GM18499 (cell line): ENCODE data around the gene AIG1.

Experiments used
- ATAC-seq: cut with Tn5 transposase; IDR thresholded peaks from one replicate; pipeline ENCODE4 v1.9.1; 2021; ENCODE audit warnings: moderate number of reproducible peaks; ENCODE audit not compliant: insufficient read depth, unreplicated experiment

AIG1 gene

GRCh38 chr6:143187238-143187923 lies 126.7 kb downstream of the AIG1 start:
- ATAC-seq, result no peak

GRCh38 chr6:143188292-143188691 lies 127.6 kb downstream of the AIG1 start:
- no peak for ATAC-seq

- ATAC-seq, result no peak
These were observed 130.7 kb downstream of the AIG1 start for GRCh38 chr6:143191361-143191760.

- ATAC-seq, result no peak
These were observed 132.1 kb downstream of the AIG1 start for GRCh38 chr6:143192766-143193165.

DNA sequence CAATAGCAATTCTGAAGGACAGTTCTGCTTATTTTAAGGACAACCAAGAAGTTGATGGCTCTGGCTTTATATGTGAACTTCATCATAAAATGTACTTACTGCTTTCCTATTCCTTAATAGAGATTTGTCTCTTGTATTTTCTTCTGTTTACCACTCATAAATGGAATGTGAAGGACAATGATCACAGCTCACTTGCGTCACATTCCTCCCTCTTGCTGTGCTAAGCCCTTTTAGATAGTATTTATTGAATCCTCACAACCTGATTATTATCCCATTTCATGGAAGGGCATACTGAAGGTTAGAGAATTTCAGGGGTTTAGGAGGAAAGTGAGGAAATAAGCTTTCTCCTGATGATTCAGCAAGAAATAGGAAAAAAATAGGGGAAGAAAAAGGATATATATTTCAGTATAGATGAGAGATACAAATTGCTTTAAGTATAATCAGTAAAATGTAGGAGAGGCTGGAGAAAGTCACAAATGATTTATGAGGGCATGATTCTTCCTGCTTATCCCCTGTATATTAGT lies 132.9 kb downstream of the AIG1 start:
- ATAC-seq, result no peak

GRCh38 chr6:143194095-143194589 lies 133.5 kb downstream of the AIG1 start:
- ATAC-seq, result no peak

DNA sequence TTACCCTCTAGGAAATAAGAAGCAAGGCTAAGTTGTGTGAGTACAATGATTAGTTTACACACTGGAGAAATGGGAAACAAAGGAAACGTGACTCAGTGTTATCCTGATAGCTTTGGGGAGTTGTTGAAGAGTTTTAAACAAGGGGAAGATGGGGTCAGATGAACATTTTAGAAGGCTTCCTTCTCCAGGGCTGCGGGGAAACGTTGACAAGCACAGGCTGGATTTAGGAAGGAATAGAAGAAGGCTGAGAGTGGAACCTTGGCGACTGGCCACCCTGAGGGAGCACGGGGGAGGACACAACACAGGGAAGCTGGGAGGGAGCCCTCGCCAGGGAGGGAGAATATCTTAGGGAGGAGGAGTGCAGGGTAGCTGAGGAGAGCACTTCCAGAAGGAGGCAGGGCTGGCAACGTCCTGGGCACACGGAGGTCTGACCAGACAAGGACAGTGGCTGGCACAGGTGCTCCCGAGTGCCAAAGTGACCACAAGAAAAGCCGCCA lies 134.7 kb downstream of the AIG1 start:
- no peak for ATAC-seq

- ATAC-seq, result no peak
These were observed 136.0 kb downstream of the AIG1 start for GRCh38 chr6:143196525-143197225.

- ATAC-seq, result no peak
These were observed 136.7 kb downstream of the AIG1 start for GRCh38 chr6:143197377-143197776.

GRCh38 chr6:143198312-143198711 lies 137.6 kb downstream of the AIG1 start:
- ATAC-seq, result no peak

- no peak for ATAC-seq
These were observed 138.6 kb downstream of the AIG1 start for GRCh38 chr6:143199291-143199690.

DNA sequence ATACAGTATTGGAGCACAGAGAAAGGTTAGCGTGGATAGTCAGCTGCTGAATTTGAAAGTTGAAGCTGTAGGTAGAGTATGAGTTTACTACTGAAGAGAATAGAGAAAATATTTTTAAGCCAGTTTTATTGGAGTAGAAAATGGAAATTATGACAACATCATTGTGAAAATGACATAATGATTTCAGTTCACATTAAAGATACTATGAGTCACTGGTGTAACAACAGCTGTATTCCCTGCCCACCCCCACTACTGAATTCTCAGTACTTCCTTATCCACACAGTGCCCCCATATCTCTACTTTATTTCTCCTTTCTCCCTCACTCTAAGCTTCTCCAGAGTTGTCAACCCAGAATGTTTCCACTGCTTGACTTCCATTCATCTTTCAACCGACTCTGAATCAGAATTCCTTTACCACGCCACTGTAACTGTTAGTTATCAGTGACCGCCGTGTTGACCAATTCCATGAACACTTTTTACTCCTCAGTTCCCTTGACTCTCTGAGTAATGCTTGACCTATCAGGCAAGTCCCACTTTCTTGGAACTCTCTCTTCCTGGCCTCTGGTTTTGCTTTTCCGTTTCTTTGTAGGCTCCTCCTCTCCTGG lies 139.6 kb downstream of the AIG1 start:
- no peak for ATAC-seq

GRCh38 chr6:143204045-143204444 lies 143.4 kb downstream of the AIG1 start:
- ATAC-seq, result no peak

DNA sequence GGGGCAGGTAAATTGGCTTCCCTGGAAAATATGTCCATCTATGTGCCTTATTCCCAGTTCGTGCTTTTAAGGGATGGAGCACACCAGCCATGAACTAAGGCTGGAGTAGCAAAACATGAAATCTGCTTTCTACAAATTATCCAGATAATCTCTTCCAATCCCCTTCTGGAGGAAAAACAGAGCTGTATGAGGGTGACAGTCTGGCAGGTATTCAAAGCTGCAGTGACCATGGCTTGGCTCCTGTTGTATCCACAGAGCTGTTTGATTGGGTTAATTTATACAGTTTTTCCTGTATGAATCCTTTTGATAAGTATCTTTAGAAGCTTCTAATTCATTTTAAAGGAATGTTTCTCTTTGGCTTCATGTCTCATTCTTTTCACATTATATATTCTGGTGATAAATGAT lies 144.4 kb downstream of the AIG1 start:
- no peak for ATAC-seq

DNA sequence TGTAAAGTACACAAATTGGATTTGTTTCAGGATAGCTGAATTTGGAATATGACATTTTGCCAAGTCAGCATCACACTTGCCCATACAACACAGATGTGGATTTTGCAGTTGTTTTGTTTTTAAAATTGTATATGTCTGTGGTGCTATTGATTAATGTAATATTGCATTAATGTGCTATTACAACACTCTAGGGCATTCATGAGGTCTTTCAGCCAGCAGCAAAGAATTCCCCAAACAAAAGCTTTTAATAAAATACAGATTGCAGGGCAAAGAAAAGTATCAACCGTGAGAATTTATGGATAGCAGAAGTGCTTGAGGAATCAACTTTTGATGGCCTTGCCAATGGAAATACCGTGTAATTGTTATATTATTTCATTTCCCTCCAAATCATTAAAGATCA lies 144.9 kb downstream of the AIG1 start:
- no peak for ATAC-seq

GRCh38 chr6:143205991-143206390 lies 145.3 kb downstream of the AIG1 start:
- no peak for ATAC-seq

DNA sequence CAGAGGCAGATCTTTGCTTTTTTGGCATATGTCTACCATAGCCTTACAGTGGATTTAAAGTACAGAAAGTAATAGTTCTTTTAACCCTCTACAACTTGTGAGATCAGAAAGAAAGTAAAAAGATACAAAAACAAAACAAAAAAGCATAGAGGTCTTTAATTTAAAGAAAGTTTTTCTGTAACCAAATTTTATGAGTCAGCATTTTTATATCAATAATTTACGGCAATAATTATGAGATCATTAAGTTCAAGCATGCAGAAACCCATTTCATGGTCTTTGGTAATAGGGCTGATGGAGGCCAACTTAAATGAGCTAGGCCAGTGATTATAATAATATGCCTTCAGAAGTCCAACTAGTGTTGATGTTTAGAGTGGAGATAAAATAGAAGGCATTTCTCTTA lies 145.9 kb downstream of the AIG1 start:
- no peak for ATAC-seq

GRCh38 chr6:143210420-143210819 lies 149.7 kb downstream of the AIG1 start:
- no peak for ATAC-seq

GRCh38 chr6:143213859-143214376 lies 153.2 kb downstream of the AIG1 start:
- no peak for ATAC-seq

- no peak for ATAC-seq
These were observed 154.7 kb downstream of the AIG1 start for GRCh38 chr6:143215363-143215762.

DNA sequence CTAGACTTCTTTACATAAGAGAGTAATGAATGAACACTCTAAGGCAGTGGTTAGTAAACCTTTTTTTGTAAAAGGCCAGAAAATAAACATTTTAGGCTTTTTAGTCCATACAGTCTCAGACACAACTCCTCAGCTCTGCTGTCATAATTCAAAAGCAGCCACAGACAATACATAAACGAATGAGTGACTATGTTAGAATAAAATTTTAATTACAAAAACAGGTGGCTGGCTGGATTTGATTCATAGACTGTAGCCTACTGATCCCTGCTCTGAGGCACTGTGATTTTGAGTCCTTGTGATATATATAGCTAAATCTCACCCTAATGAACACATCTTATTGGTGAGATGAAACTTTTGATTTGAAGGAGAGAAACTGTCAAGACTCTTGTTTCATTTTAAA lies 155.1 kb downstream of the AIG1 start:
- ATAC-seq, result no peak
